NT2/D1 (cell line): ENCODE data around the gene CCDC50.

Experiments
- DNase-seq: peaks from one replicate; pipeline ENCODE4 v3.0.0-alpha.2; 2011; ENCODE audit warnings: low read depth, low spot score
- H3K27me3 ChIP-seq: 2 replicates; pipeline ENCODE4 v1.6.0; 2011; ENCODE audit warnings: mild to moderate bottlenecking; ENCODE audit not compliant: insufficient read length, insufficient read depth
- H3K36me3 ChIP-seq: 2 replicates; pipeline ENCODE4 v1.6.1; 2011; ENCODE audit warnings: mild to moderate bottlenecking, low read length, mixed read lengths; ENCODE audit not compliant: insufficient read depth, insufficient read length
- H3K4me1 ChIP-seq: 2 replicates; pipeline ENCODE4 v1.5.1; 2011; ENCODE audit not compliant: insufficient read depth, insufficient read length
- H3K4me3 ChIP-seq: 2 replicates; pipeline ENCODE4 v1.5.1; 2011; ENCODE audit warnings: low read depth; ENCODE audit not compliant: insufficient read length
- H3K9ac ChIP-seq: 2 replicates; pipeline ENCODE4 v1.6.0; 2011; ENCODE audit warnings: low read depth; ENCODE audit not compliant: insufficient read length
- H3K9me3 ChIP-seq: 2 replicates; pipeline ENCODE4 v1.5.1; 2011; ENCODE audit warnings: mild to moderate bottlenecking, low read length; ENCODE audit not compliant: insufficient read depth
- SUZ12 ChIP-seq: IDR thresholded peaks from 2 replicates; pipeline ENCODE4 v1.6.1; 2011; ENCODE audit not compliant: insufficient read length, insufficient read depth; ENCODE audit errors: extremely low read depth
- YY1 ChIP-seq: IDR thresholded peaks from 2 replicates; pipeline ENCODE4 v1.6.1; 2011; ENCODE audit not compliant: insufficient read length, insufficient read depth
- ZNF274 ChIP-seq: IDR thresholded peaks from 2 replicates; pipeline ENCODE4 v1.6.1; 2011; ENCODE audit warnings: mild to moderate bottlenecking, low read depth, low read length

Gene CCDC50

DNA sequence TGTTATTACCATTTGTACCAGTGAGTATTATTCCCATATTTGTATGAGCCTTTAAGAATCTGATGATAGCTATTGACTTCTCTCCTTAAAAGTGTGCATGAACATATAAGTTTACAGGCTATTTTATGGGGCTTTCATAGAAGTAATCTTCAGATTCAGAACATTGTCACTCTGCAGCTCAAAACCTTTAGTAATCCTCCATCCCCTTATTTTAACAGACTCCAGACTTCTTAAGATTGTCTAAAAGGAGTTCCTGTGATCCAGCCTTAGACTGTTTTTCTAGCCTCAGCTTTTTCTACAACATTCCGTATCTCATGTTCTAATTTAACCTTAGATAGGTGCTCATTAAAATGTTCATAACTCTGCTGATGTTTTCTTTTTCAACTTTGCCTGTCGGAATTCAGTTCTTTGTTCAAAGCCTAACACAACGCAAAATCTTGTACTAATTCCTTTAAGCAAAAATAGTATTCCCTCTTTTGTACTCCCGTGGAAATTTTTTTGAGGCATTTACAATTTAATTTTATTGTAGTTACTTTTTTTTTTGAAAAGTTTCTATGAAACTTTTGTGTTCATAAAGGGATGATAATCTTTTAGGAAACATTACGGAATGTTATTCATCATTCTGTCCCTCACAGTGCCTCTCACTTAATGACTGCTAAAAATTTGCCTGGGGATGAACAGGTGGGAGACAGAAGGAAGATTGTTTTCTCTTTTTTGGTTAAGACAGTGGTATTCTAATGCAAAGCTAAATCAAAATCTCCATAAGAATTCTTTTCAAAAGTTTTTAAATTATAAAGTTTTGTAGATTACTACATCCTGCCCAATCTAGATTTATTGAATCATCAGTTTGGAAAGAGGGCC is 39.8 kb downstream of the CCDC50 start:
- no peak for TF ChIP-seq SUZ12
- no peak for TF ChIP-seq ZNF274
- TF ChIP-seq YY1: no peak
- peaks cover 30% of the 10 kb centered on the region for H3K36me3 ChIP-seq
- H3K9me3 ChIP-seq: no peaks in the 10 kb centered on the region
- DNase-seq: no peak
- H3K9ac ChIP-seq: no peak overlapping the region
- no peaks in the 10 kb centered on the region for H3K4me1 ChIP-seq
- no peak overlapping the region for H3K4me3 ChIP-seq
- H3K27me3 ChIP-seq: no peaks in the 10 kb centered on the region

DNA sequence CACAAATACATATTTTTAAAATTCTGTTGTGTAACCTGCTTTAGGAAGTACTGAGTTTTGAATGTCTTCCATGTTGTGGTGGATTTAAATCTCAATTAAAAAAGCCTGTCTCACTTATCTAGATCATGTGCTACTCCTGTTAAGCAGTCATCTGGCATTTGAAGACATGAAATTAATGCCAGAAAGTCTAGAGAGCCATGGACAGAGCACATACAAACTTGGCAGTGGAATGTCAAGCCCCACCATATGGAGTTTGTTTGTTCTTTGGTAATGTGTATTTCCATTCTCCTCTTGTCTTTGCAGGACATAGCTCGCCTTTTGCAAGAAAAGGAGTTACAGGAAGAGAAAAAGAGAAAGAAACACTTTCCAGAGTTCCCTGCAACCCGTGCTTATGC is 40.4 kb downstream of the CCDC50 start:
- Histone ChIP-seq H3K36me3 (peaks cover 27% of the 10 kb centered on the region), H3K4me3 (no peak overlapping the region), H3K4me1 (no peaks in the 10 kb centered on the region), H3K9me3 (no peaks in the 10 kb centered on the region), H3K9ac (no peak overlapping the region), H3K27me3 (no peaks in the 10 kb centered on the region)
- DNase-seq: no peak
- TF ChIP-seq ZNF274 (no peak), YY1 (no peak), SUZ12 (no peak)

DNA sequence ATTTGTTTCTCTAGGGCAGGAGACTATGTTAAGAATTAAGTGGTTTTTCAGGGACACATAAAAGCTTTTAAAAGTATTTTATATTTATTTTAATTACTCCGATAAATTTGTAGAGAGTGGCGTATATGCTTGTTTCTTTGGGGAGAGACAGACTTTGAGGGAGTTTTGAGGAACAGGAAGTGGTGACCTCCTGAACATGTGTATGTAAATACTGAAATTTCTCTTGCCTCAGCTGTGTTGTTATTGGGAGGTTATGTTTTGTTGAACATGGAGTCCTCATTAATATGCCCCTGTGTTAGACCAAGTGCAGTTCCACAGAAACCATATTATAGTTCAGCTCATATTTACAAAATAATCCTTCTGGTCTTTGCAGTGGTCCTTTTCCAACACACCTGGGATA is 42.9 kb downstream of the CCDC50 start:
- TF ChIP-seq YY1: no peak
- TF ChIP-seq SUZ12: no peak
- no peak for TF ChIP-seq ZNF274
- no peak for DNase-seq
- H3K36me3 ChIP-seq: peaks cover 33% of the 10 kb centered on the region

DNA sequence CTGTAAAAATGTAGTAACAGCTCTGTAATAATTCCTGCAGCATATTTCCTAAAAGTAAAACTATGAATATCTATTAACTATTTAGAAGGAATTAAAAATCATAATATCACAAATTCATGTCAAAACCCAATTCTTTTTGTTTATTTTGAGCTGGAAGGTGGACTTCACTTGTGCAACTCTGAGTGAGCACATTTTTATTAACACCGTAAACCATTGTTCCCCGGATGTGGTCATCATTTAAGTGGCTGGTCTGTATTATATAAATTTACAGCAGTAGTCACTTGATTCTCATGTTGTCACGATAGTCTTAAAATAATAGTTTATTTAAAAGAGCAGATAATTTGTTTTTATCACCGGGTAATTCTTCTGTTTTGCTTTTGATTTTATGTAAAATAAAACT is 44.1 kb downstream of the CCDC50 start:
- Histone ChIP-seq H3K36me3 (peaks cover 33% of the 10 kb centered on the region), H3K9me3 (no peaks in the 10 kb centered on the region), H3K9ac (no peak overlapping the region), H3K27me3 (no peaks in the 10 kb centered on the region), H3K4me3 (no peak overlapping the region), H3K4me1 (no peaks in the 10 kb centered on the region)
- no peak for TF ChIP-seq SUZ12
- no peak for TF ChIP-seq ZNF274
- TF ChIP-seq YY1: no peak
- DNase-seq: no peak

More for the DNA sequence above, 42.9 kb downstream of the CCDC50 start:
- no peaks in the 10 kb centered on the region for H3K4me1 ChIP-seq
- H3K27me3 ChIP-seq: no peaks in the 10 kb centered on the region
- no peaks in the 10 kb centered on the region for H3K9me3 ChIP-seq
- H3K4me3 ChIP-seq: no peak overlapping the region
- H3K9ac ChIP-seq: no peak overlapping the region

DNA sequence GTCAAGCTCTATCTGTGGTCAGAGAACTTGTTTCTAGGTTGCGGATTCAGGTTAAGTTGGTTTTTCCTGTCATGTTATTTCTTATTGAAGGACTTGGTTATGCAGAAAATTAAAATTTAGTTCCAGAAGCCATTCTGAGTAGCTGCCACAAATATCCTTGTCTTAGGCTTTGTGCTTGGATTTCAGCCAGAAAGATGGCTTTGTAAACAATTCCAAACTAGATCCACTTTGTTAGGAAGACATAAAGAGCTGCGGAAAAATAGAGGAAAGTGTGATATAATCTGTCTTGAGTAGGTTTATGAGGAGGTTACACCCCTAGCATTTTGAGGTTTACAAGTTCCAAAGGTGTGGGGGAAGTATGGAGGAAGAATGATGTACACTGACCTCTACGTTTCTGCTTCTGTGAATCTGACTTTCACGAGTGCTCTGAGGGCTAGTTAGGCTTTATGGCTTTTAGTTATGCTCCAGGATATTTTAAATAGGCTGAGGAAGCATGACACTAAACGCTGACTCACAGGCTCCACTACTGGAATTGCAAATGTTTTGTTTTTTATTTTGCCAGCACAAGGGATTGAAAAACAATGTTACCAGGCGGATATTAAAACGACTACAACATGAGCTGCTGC is 47.4 kb downstream of the CCDC50 start:
- peaks cover 23% of the 10 kb centered on the region for H3K36me3 ChIP-seq
- no peaks in the 10 kb centered on the region for H3K9me3 ChIP-seq
- TF ChIP-seq YY1: no peak
- no peak for TF ChIP-seq ZNF274
- no peak for TF ChIP-seq SUZ12
- H3K4me3 ChIP-seq: no peak overlapping the region
- H3K27me3 ChIP-seq: no peaks in the 10 kb centered on the region
- H3K9ac ChIP-seq: no peak overlapping the region
- H3K4me1 ChIP-seq: no peaks in the 10 kb centered on the region
- no peak for DNase-seq

DNA sequence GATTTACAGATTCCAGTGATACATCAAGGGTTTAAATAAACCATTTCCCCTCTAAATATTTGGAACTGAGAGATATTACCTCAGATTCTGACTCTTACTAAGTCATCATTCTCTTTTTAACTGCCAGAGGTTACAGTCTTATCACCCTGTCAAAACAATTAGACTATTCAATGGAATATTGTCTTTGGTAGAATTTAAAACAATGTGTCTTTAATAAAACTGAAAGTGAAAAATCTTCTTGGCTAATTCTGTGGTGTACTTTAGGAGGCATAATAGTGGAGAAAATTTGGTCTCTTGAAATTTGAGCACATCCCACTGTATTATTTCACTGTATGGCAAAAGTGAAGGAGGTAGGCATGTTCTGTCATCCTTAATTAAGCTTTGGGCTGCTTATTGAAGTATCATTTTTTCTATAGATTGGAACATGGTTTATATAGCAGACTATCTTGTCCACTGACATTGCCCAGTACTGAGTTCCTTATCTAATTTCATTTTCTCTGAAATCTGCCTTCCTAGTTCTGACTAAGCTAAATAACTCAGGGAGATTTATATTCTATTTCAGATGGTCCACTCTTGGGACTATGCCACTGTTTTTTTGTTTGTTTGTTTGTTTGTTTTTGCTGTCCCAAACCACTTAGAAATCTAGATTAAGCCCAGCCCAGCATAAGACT is 49.1 kb downstream of the CCDC50 start:
- H3K9ac ChIP-seq: no peak overlapping the region
- H3K27me3 ChIP-seq: no peaks in the 10 kb centered on the region
- no peaks in the 10 kb centered on the region for H3K4me1 ChIP-seq
- no peak for DNase-seq
- H3K4me3 ChIP-seq: no peak overlapping the region
- H3K36me3 ChIP-seq: peaks cover 31% of the 10 kb centered on the region
- TF ChIP-seq YY1 (no peak), SUZ12 (no peak), ZNF274 (no peak)
- no peaks in the 10 kb centered on the region for H3K9me3 ChIP-seq

DNA sequence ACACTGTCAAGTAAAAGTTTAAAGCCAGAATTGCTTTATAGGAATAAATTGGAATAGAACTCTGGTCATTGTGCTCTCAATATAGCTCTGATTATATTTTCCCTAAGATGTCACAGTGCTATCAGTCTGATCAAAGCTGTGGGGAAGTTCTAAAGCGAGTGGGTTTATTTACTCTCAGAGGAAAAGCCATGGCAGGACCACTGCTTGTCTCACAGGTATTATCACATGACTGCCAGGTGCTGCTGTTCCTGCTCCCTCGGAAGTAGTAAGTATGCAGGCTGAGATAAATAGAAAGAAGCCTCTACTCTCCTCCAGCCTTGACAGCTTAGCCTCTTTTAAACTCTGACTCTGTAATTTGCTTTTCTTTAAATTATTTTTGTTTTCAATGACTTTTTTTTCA is 50.3 kb downstream of the CCDC50 start:
- no peaks in the 10 kb centered on the region for H3K9me3 ChIP-seq
- no peak overlapping the region for H3K9ac ChIP-seq
- H3K36me3 ChIP-seq: peaks cover 31% of the 10 kb centered on the region
- H3K4me1 ChIP-seq: no peaks in the 10 kb centered on the region
- H3K4me3 ChIP-seq: no peak overlapping the region
- H3K27me3 ChIP-seq: no peaks in the 10 kb centered on the region
- no peak for DNase-seq
- TF ChIP-seq ZNF274 (no peak), YY1 (no peak), SUZ12 (no peak)
